ENCODE results near the gene PDE9A.

The PDE9A gene

DNA sequence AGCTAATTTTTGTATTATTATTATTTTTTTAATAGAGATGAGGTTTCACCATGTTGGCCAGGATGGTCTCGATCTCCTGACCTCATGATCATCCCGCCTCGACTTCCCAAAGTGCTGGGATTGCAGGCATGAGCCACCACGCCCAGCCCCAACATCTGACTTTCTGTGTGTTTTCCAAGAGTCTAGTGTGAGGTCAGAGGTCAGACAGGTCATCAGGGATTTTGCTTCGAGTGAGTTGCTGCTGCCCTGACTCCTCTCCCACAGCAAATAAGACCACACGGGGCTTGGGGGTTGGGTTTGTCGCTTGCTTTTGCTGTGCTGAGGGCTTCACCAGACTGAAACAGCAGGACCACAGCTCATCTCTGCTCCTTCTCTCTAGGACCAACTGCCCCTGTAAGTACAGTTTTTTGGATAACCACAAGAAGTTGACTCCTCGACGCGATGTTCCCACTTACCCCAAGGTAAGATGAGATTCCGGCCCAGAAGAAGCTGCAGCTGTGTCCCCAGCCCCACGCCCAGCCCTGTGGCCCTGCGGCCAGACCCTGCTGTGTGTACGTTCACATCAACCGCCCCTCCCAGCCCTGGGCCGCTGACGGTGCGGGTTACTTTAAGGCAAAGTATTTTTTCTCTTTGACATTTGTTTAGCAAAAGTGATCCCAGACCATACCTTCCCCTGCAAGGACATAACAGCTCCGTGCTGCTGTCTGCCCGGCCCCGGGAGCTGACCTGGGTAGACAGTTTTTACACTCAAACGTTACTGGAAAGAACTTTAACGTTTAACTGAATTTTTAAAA is 97.5 kb downstream of the PDE9A start:
- Histone ChIP-seq H3K4me2 (ENCODE audit: low read depth, low read length) (no peak overlapping the region), H3K9ac (ENCODE audit: low read length) (no peak overlapping the region), H4K20me1 (ENCODE audit: insufficient read depth, low read length) (no peaks in the 10 kb centered on the region), H2AFZ (ENCODE audit: low read length) (no peak overlapping the region), H3K4me3 (ENCODE audit: low read length) (no peak overlapping the region), H3K9me2 (replicated peaks; ENCODE audit: insufficient read depth, low read length) (no peaks in the 10 kb centered on the region), H3K79me2 (ENCODE audit: low read length) (no peaks in the 10 kb centered on the region), H3F3A (ENCODE audit: insufficient read depth, low read length) (no peaks in the 10 kb centered on the region), H3K9me3 (replicated peaks; ENCODE audit: insufficient read depth, low read length) (no peaks in the 10 kb centered on the region), H3K36me3 (replicated peaks; ENCODE audit: insufficient read depth, low read length) (no peaks in the 10 kb centered on the region), H3K4me1 (ENCODE audit: low read length) (no peaks in the 10 kb centered on the region), H3K27me3 (replicated peaks; ENCODE audit: insufficient read depth, low read length) (peaks cover 100% of the 10 kb centered on the region), H3K27ac (ENCODE audit: low read length) (no peak overlapping the region)
- no peak for DNase-seq
- TF ChIP-seq EZH2phosphoT487 (IDR thresholded peaks at IDR 0.05; ENCODE audit: low read length) (no peak), EZH2 (optimal IDR thresholded peaks at IDR 0.05; ENCODE audit: low read depth, low read length) (no peak)
- TF ChIP-seq, protein P1, sequence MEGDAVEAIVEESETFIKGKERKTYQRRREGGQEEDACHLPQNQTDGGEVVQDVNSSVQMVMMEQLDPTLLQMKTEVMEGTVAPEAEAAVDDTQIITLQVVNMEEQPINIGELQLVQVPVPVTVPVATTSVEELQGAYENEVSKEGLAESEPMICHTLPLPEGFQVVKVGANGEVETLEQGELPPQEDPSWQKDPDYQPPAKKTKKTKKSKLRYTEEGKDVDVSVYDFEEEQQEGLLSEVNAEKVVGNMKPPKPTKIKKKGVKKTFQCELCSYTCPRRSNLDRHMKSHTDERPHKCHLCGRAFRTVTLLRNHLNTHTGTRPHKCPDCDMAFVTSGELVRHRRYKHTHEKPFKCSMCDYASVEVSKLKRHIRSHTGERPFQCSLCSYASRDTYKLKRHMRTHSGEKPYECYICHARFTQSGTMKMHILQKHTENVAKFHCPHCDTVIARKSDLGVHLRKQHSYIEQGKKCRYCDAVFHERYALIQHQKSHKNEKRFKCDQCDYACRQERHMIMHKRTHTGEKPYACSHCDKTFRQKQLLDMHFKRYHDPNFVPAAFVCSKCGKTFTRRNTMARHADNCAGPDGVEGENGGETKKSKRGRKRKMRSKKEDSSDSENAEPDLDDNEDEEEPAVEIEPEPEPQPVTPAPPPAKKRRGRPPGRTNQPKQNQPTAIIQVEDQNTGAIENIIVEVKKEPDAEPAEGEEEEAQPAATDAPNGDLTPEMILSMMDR (IDR thresholded peaks at IDR 0.05; ENCODE audit: low read length) = no peak

DNA sequence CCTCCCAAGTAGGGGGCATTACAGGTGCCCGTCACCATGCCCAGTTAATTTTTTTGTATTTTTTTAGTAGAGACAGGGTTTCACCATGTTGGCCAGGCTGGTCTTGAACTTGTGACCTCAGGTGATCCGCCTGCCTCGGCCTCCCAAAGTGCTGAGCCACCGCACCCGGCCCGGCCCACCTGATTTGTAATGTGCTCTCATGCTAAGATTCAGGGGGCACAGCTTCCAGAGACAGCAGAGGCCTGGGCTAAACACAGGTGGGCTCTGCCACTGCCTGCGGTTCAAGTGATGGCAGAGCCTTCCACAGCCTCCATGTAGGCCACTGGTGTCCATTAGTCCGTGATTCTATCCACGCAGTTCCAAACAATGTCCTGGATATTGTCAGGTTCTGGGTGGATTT is 98.4 kb downstream of the PDE9A start:
- no peaks in the 10 kb centered on the region for H3F3A ChIP-seq (ENCODE audit: insufficient read depth, low read length)
- TF ChIP-seq EZH2 (optimal IDR thresholded peaks at IDR 0.05; ENCODE audit: low read depth, low read length) = no peak
- TF ChIP-seq, protein P1 (IDR thresholded peaks at IDR 0.05; ENCODE audit: low read length) = no peak
- TF ChIP-seq EZH2phosphoT487 (IDR thresholded peaks at IDR 0.05; ENCODE audit: low read length) = no peak
- H3K4me3 ChIP-seq (ENCODE audit: low read length) = no peak overlapping the region
- H3K27me3 ChIP-seq (replicated peaks; ENCODE audit: insufficient read depth, low read length) = peaks cover 100% of the 10 kb centered on the region
- no peak overlapping the region for H3K4me2 ChIP-seq (ENCODE audit: low read depth, low read length)
- no peaks in the 10 kb centered on the region for H4K20me1 ChIP-seq (ENCODE audit: insufficient read depth, low read length)
- no peaks in the 10 kb centered on the region for H3K4me1 ChIP-seq (ENCODE audit: low read length)
- no peaks in the 10 kb centered on the region for H3K9me2 ChIP-seq (replicated peaks; ENCODE audit: insufficient read depth, low read length)
- no peaks in the 10 kb centered on the region for H3K9me3 ChIP-seq (replicated peaks; ENCODE audit: insufficient read depth, low read length)
- no peak overlapping the region for H3K9ac ChIP-seq (ENCODE audit: low read length)
- no peak overlapping the region for H2AFZ ChIP-seq (ENCODE audit: low read length)
- no peak for DNase-seq
- no peaks in the 10 kb centered on the region for H3K36me3 ChIP-seq (replicated peaks; ENCODE audit: insufficient read depth, low read length)
- H3K27ac ChIP-seq (ENCODE audit: low read length) = no peak overlapping the region
- H3K79me2 ChIP-seq (ENCODE audit: low read length) = no peaks in the 10 kb centered on the region

DNA sequence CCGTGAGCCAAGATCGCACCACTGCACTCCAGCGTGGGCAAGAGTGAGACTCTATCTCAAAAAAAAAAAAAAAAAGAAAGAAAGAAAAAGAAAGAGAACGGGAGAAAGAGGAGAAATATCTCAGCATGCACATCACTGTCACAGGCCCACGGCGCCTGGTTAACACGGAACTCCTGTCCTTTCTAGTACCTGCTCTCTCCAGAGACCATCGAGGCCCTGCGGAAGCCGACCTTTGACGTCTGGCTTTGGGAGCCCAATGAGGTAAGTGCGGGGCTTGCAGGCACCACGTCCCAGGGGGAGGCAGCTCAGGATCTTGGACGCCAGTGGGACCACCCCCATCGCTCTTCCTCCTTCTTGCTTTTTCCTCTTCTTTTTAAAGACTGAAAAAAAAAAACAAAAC is 100.4 kb downstream of the PDE9A start:
- no peaks in the 10 kb centered on the region for H3K79me2 ChIP-seq (ENCODE audit: low read length)
- H3F3A ChIP-seq (ENCODE audit: insufficient read depth, low read length) = no peaks in the 10 kb centered on the region
- H4K20me1 ChIP-seq (ENCODE audit: insufficient read depth, low read length) = no peaks in the 10 kb centered on the region
- H3K27me3 ChIP-seq (replicated peaks; ENCODE audit: insufficient read depth, low read length) = peaks cover 100% of the 10 kb centered on the region
- no peaks in the 10 kb centered on the region for H3K36me3 ChIP-seq (replicated peaks; ENCODE audit: insufficient read depth, low read length)
- H3K4me3 ChIP-seq (ENCODE audit: low read length) = no peak overlapping the region
- TF ChIP-seq EZH2 (optimal IDR thresholded peaks at IDR 0.05; ENCODE audit: low read depth, low read length) (no peak), EZH2phosphoT487 (IDR thresholded peaks at IDR 0.05; ENCODE audit: low read length) (no peak)
- TF ChIP-seq, protein P1 (IDR thresholded peaks at IDR 0.05; ENCODE audit: low read length) = no peak
- H3K4me1 ChIP-seq (ENCODE audit: low read length) = no peaks in the 10 kb centered on the region
- DNase-seq = no peak
- no peak overlapping the region for H3K27ac ChIP-seq (ENCODE audit: low read length)
- no peak overlapping the region for H2AFZ ChIP-seq (ENCODE audit: low read length)
- H3K9me2 ChIP-seq (replicated peaks; ENCODE audit: insufficient read depth, low read length) = no peaks in the 10 kb centered on the region
- H3K9ac ChIP-seq (ENCODE audit: low read length) = no peak overlapping the region
- no peak overlapping the region for H3K4me2 ChIP-seq (ENCODE audit: low read depth, low read length)
- no peaks in the 10 kb centered on the region for H3K9me3 ChIP-seq (replicated peaks; ENCODE audit: insufficient read depth, low read length)
